GM12878 (cell line): ENCODE data around the gene SNAP47. TPM values are rescaled to one million over a fixed set of nuclear protein-coding genes. Genes with fewer than 3 reads are reported as not detected.

Experiments used
- ATAC-seq: fragments of 200-7000 bp; cut with Tn5 transposase; 3 replicates; pipeline ENCODE4 v1.9.1; 2020; ENCODE audit warnings: mild to moderate bottlenecking, moderate library complexity
- BruUV-seq: library from RNA; stranded (reverse); fragments of 400-500 nt; replicated peaks from 2 replicates; lab custom pipeline; 2021; lab: Mats Ljungman, UMichigan
- CTCF ChIA-PET: fragments of 300-600 bp; sonication (Branson Sonifier 250); formaldehyde crosslinking; extraction: SDS; loops from one replicate; lab custom pipeline; 2021; ENCODE audit warnings: inconsistent platforms; lab: Yijun Ruan, JAX
- POLR2A ChIA-PET: fragments of 350-600 bp; formaldehyde crosslinking; extraction: SDS; loops from one replicate; lab custom pipeline; 2021; ENCODE audit warnings: inconsistent platforms; lab: Charles Lee
- RAD21 ChIA-PET: fragments of 300-600 bp; sonication (Branson Sonifier 250); formaldehyde crosslinking; loops from one replicate; lab custom pipeline; 2023; ENCODE audit warnings: antibody characterized with exemption; ENCODE audit not compliant: unreplicated experiment; lab: Charles Lee
- SMC1A ChIA-PET: fragments of 300-600 bp; sonication (Branson Sonifier 250); formaldehyde crosslinking; loops from one replicate; lab custom pipeline; 2023; ENCODE audit not compliant: unreplicated experiment, uncharacterized antibody; lab: Charles Lee
- DNase-seq: peaks from one replicate; pipeline ENCODE4 v3.0.0-alpha.2; 2011; ENCODE audit warnings: low read depth, low spot score
- FAIRE-seq: peaks from 3 replicates; lab custom pipeline; 2011; peaks lifted over from hg19 to GRCh38; lab: Jason Lieb, UNC
- H2AFZ ChIP-seq: 2 replicates; pipeline ENCODE4 v1.6.0; 2011; ENCODE audit warnings: low read depth, low read length, control low read depth; ENCODE audit not compliant: control insufficient read depth
- H3K27ac ChIP-seq: 2 replicates; pipeline ENCODE4 v1.5.1; 2011; ENCODE audit warnings: control low read depth; ENCODE audit not compliant: control insufficient read depth, insufficient read depth
- H3K27me3 ChIP-seq, 2 experiments: replicated peaks in 1 of 2; 2 replicates each; pipeline versions ENCODE4 v1.6.0 to v1.6.1; 2011; ENCODE audit warnings: low read length in 1 of 2; ENCODE audit not compliant: control insufficient read depth in 2 of 2, insufficient read depth in 2 of 2
- H3K36me3 ChIP-seq, 2 experiments: 2 replicates each; pipeline ENCODE4 v1.5.1; 2011; ENCODE audit warnings: low read length in 1 of 2; ENCODE audit not compliant: control insufficient read depth in 2 of 2, insufficient read depth in 2 of 2
- H3K4me1 ChIP-seq: 2 replicates; pipeline ENCODE4 v1.6.1; 2011; ENCODE audit warnings: mild to moderate bottlenecking, low read length, moderate library complexity, mixed read lengths; ENCODE audit not compliant: control insufficient read depth, insufficient read depth
- H3K4me2 ChIP-seq: 2 replicates; pipeline ENCODE4 v1.6.0; 2011; ENCODE audit warnings: control low read depth; ENCODE audit not compliant: control insufficient read depth, insufficient read depth
- H3K4me3 ChIP-seq: fragments of 200-600 bp; sonication (generic); 2 replicates; pipeline ENCODE4 v1.5.1; 2016
- H3K79me2 ChIP-seq: 2 replicates; pipeline ENCODE4 v1.6.0; 2011; ENCODE audit warnings: low read length; ENCODE audit not compliant: control insufficient read depth, insufficient read depth
- H3K9ac ChIP-seq: 2 replicates; pipeline ENCODE4 v1.8.0; 2011; ENCODE audit warnings: low read length, control low read depth, mixed read lengths; ENCODE audit not compliant: control insufficient read depth, insufficient read depth
- H3K9me3 ChIP-seq: replicated peaks from 3 replicates; pipeline ENCODE4 v1.5.1; 2011; ENCODE audit warnings: mild to moderate bottlenecking, low read length; ENCODE audit not compliant: control insufficient read depth, insufficient read depth
- H4K20me1 ChIP-seq: 2 replicates; pipeline ENCODE4 v1.6.0; 2011; ENCODE audit not compliant: control insufficient read depth, insufficient read depth
- BHLHE40 ChIP-seq, 2 experiments: fragments of 450-650 bp in 1 of 2; IDR thresholded peaks; 2 replicates each; pipeline ENCODE4 v1.6.1; 2011 to 2017; ENCODE audit warnings: low read depth in 2 of 2, borderline replicate concordance in 1 of 2, improper control_type of control experiment in 1 of 2, low read length in 1 of 2, mild to moderate bottlenecking in 1 of 2
- CBX5 ChIP-seq: sonication (generic); IDR thresholded peaks from 2 replicates; pipeline ENCODE4 v1.6.1; 2016; ENCODE audit warnings: low read depth, moderate library complexity, mild to moderate bottlenecking, inconsistent platforms
- CHD2 ChIP-seq: IDR thresholded peaks from 2 replicates; pipeline ENCODE4 v1.6.1; 2011; ENCODE audit warnings: low read depth, low read length, improper control_type of control experiment, borderline replicate concordance
- DPF2 ChIP-seq: fragments of 450-650 bp; IDR thresholded peaks from 2 replicates; pipeline ENCODE4 v1.6.1; 2017; ENCODE audit warnings: mild to moderate bottlenecking
- ETV6 ChIP-seq, 2 experiments: fragments of 450-650 bp in 1 of 2; IDR thresholded peaks in 1 of 2; conservative IDR thresholded peaks in 1 of 2; 2 replicates each; pipeline ENCODE4 v1.6.1; 2014; ENCODE audit warnings: antibody characterized with exemption in 1 of 2, borderline replicate concordance in 1 of 2, low read depth in 1 of 2, mild to moderate bottlenecking in 1 of 2, moderate library complexity in 1 of 2
- GATAD2B ChIP-seq: fragments of 450-650 bp; conservative IDR thresholded peaks from 2 replicates; pipeline ENCODE4 v1.6.1; 2017; ENCODE audit warnings: low read depth, mild to moderate bottlenecking, moderate library complexity
- IKZF2 ChIP-seq, 2 experiments: fragments of 450-650 bp; IDR thresholded peaks; 2 replicates each; pipeline ENCODE4 v1.6.1; 2017; ENCODE audit warnings: mild to moderate bottlenecking in 2 of 2, moderate library complexity in 2 of 2
- MTA3 ChIP-seq: IDR thresholded peaks from 2 replicates; pipeline ENCODE4 v1.6.1; 2012; ENCODE audit warnings: low read length, inconsistent platforms, borderline replicate concordance
- MYB ChIP-seq: fragments of 150-350 bp; IDR thresholded peaks from 2 replicates; pipeline ENCODE4 v1.6.1; 2014; ENCODE audit warnings: mild to moderate bottlenecking, low read depth, low read length, borderline replicate concordance
- REST ChIP-seq: IDR thresholded peaks from 2 replicates; pipeline ENCODE4 v1.6.1; 2012; ENCODE audit warnings: mild to moderate bottlenecking, low read depth, low read length
- SIX5 ChIP-seq: IDR thresholded peaks from 2 replicates; pipeline ENCODE4 v1.6.1; 2011; ENCODE audit warnings: mild to moderate bottlenecking, low read depth, low read length, moderate library complexity; ENCODE audit not compliant: severe bottlenecking
- TBL1XR1 ChIP-seq: IDR thresholded peaks from 2 replicates; pipeline ENCODE4 v1.6.1; 2012; ENCODE audit warnings: low read depth, low read length, improper control_type of control experiment
- WGBS: methylation state at CpG from one replicate; pipeline ENCODE4 v1.1.6; 2016; ENCODE audit warnings: low lambda C conversion rate; ENCODE audit not compliant: insufficient replicate concordance, insufficient coverage; ENCODE audit errors: missing lambda C conversion rate; 5-methylcytosine and 5-hydroxymethylcytosine counted together
- in situ Hi-C: fragments of 300-500 bp; cut with MboI; formaldehyde crosslinking; loops from 9 replicates; pipeline ENCODE4 v1.14.3; 2018; ENCODE audit warnings: mixed read lengths
- intact Hi-C: fragments of 100-400 bp; cut with micrococcal nuclease; formaldehyde crosslinking; loops from one replicate; pipeline ENCODE4 v1.14.2; 2022; ENCODE audit not compliant: unreplicated experiment
- polyA plus RNA-seq, 11 experiments: library from polyadenylated mRNA; depleted of rRNA in 4 of 11; unstranded in 6 of 11; stranded (reverse) in 5 of 11; fragments of >200 nt; fragmentation: Nextera tagmentation in 4 of 11; fragmentation: Illumina TruSeq in 1 of 11; extraction: Ambion mirVana in 4 of 11; extraction: Trizol in 1 of 11; gene quantifications; 1 replicate in 1 of 11; 2 replicates in 10 of 11; pipeline versions ENCODE4 v1.2.1 to v1.2.3, GENCODE V29; 2011 to 2016; ENCODE audit warnings: inconsistent platforms in 2 of 11, missing spikeins in 2 of 11, low read depth in 1 of 11
- total RNA-seq, 4 experiments: library from RNA; depleted of rRNA in 3 of 4; stranded (reverse); fragments of >200 nt in 3 of 4; fragmentation: Illumina TruSeq in 1 of 4; extraction: Trizol in 1 of 4; gene quantifications; 2 replicates each; pipeline versions ENCODE4 v1.2.1 to v1.2.3, GENCODE V29; 2013 to 2021
- TF ChIP-seq, protein P1 (sequence below): fragments of 450-650 bp; IDR thresholded peaks from 2 replicates; pipeline ENCODE4 v1.6.1; 2018; ENCODE audit warnings: mild to moderate bottlenecking, low read depth, moderate library complexity; ENCODE audit not compliant: partially characterized antibody

SNAP47 gene
- total and polyA plus RNA-seq, 10 of the 15 experiments (the other 5 are each of a cell fraction or from before 2014, with no cell fraction given): 1.3 to 39.6 (median 25.2) TPM

GRCh38 chr1:227780101-227781044, 45.1 kb downstream of the SNAP47 start (continued):
- no peak for TF ChIP-seq SIX5
- no peak for TF ChIP-seq BHLHE40 (IDR thresholded peaks at IDR 0.05; ENCODE audit: borderline replicate concordance in 1 of 2, low read depth in 2 of 2, low read length in 1 of 2)
- TF ChIP-seq CBX5: no peak
- TF ChIP-seq DPF2: no peak
- no peak for TF ChIP-seq ETV6 (conservative IDR thresholded peaks at IDR 0.05 in 1 of 2, IDR thresholded peaks at IDR 0.05 in 1 of 2; ENCODE audit: borderline replicate concordance in 1 of 2, low read depth in 1 of 2)

DNA sequence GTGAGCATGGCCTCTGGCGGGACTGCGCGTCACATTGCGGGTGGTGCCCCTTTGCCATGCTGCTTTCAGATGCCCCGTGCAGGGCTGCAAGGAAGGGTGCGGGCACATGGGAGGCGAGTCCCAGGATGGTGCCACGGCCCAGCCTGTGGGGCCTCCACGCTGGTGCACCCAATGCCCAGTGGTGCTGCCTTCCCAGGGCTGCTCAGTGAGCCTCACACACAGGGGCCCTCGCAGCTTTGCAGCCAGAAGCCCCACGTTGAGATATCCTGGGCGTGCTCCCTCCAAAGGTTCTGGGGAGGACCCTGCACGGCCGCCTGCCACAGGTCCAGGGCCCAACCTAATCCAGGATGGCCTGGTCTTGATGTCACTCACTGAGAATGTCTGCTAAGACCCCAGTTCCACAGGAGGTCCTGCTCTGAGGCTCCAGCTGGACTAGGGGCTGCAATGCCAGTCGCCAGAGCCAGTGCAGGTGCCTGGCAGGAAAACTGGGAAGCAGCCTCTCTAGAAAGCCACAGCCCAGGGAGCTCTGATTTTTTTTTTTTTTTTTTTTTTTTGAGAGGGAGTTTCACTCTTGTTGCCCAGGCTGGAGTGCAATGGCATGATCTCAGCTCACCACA, 46.2 kb downstream of the SNAP47 start:
- BruUV-seq: no TSS peak
- in situ Hi-C loops: no loop called here
- Histone ChIP-seq H3K4me3 (no peak overlapping the region), H3K27me3 (no peaks in the 10 kb centered on the region), H3K4me1 (peaks cover 4% of the 10 kb centered on the region), H3K36me3 (peaks cover 0 to 9% of the 10 kb centered on the region in 2 experiments; a peak in 2 of 4 replicates), H3K9ac (no peak overlapping the region), H3K9me3 (no peaks in the 10 kb centered on the region), H3K79me2 (no peaks in the 10 kb centered on the region), H4K20me1 (no peaks in the 10 kb centered on the region), H3K4me2 (no peak overlapping the region), H2AFZ (no peak overlapping the region), H3K27ac (no peak overlapping the region)
- 97% methylated on average over 15 of the region's 15 CpGs for WGBS
- ChIA-PET SMC1A (no interaction called here), POLR2A (no interaction called here), CTCF (no interaction called here), RAD21 (no interaction called here)
- DNase-seq (no peak), FAIRE-seq (no peak), ATAC-seq (no peak)
- intact Hi-C loops: loop anchor here (10.0 kb wide), 1 partner anchor 47 kb away; the partner anchor contains the start of genes JMJD4 and SNAP47
- TF ChIP-seq, protein P1, sequence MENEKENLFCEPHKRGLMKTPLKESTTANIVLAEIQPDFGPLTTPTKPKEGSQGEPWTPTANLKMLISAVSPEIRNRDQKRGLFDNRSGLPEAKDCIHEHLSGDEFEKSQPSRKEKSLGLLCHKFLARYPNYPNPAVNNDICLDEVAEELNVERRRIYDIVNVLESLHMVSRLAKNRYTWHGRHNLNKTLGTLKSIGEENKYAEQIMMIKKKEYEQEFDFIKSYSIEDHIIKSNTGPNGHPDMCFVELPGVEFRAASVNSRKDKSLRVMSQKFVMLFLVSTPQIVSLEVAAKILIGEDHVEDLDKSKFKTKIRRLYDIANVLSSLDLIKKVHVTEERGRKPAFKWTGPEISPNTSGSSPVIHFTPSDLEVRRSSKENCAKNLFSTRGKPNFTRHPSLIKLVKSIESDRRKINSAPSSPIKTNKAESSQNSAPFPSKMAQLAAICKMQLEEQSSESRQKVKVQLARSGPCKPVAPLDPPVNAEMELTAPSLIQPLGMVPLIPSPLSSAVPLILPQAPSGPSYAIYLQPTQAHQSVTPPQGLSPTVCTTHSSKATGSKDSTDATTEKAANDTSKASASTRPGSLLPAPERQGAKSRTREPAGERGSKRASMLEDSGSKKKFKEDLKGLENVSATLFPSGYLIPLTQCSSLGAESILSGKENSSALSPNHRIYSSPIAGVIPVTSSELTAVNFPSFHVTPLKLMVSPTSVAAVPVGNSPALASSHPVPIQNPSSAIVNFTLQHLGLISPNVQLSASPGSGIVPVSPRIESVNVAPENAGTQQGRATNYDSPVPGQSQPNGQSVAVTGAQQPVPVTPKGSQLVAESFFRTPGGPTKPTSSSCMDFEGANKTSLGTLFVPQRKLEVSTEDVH: no peak
- no peak for TF ChIP-seq TBL1XR1
- TF ChIP-seq REST: no peak
- TF ChIP-seq CHD2: no peak
- no peak for TF ChIP-seq GATAD2B
- TF ChIP-seq IKZF2 (IDR thresholded peaks at IDR 0.05): no peak
- TF ChIP-seq MYB: no peak
- TF ChIP-seq MTA3: no peak
